ENCODE results near the gene SCGB3A1. TPM values are rescaled to one million over a fixed set of nuclear protein-coding genes. Genes with fewer than 3 reads are reported as not detected.

SCGB3A1 gene
- total and polyA plus RNA-seq, 2 of the 4 experiments (the other 2 are of a cell fraction) = not detected

DNA sequence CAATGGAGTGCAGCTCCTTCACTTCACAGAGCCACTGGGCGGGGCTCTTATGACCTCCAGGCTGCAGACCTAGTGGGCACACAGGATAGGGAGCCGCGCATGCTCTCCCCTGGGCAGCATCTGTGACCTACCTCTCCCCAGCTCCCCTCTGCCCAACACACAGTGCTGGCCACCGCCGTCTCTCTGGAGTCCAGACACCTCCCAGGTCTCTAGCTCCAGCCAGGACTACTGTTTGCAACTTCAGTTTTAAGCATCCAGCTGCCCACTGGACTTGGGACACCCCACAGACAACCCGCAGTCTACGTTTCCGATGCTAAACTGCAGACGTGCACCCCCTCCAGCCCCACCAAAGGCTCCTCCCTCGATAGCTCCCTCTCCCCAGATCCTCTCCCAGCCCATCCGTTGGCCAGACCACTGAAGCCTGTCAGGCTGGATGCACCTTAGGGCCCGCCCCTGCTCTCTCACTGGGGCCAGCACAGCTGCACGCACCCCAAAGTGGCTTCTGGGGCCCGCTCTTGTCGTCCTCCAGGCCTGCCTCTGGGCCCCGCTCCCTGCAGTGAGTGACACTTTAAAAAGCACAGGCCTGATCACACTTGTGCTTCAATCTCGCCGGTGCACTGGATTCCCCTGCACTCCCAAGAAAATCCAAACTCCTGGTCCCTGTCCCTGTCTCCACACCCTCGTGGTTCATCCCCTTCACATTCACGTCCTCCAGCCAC is 46.8 kb upstream of the SCGB3A1 start:
- H3K9me1 ChIP-seq (ENCODE audit: insufficient read depth, low read length) = no peaks in the 10 kb centered on the region
- no peaks in the 10 kb centered on the region; the same call in 1 of the 2 replicates for H4K20me1 ChIP-seq (ENCODE audit: insufficient read depth, low read length)
- POLR2A ChIA-PET (ENCODE audit: unreplicated experiment) = no interaction called here
- no peak overlapping the region for H2AK9ac ChIP-seq (replicated peaks; ENCODE audit: low read depth, low read length, poor library complexity)
- H3K56ac ChIP-seq (ENCODE audit: extremely low read depth, insufficient read depth, low read length) = no peak overlapping the region
- no peak overlapping the region for H4K91ac ChIP-seq (ENCODE audit: insufficient read depth, low read depth, low read length)
- ATAC-seq (ENCODE audit: low read depth) (no peak), DNase-seq (no peak)
- no peaks in the 10 kb centered on the region for H3K36me3 ChIP-seq (ENCODE audit: control insufficient read depth, insufficient read depth, low read length)
- CTCF ChIA-PET = no interaction called here
- dilution Hi-C loops (cut with HindIII; ENCODE audit: low sequenced_read_pairs, unreplicated experiment) (no loop called here), intact Hi-C loops (cut with micrococcal nuclease) (no loop called here), in situ Hi-C loops (cut with MboI; ENCODE audit: low sequenced_read_pairs) (no loop called here)
- H3K9me3 ChIP-seq (ENCODE audit: control insufficient read depth, insufficient read depth, low read length) = no peaks in the 10 kb centered on the region
- no peak overlapping the region for H4K8ac ChIP-seq (ENCODE audit: low read depth in 2 of 2, low read length in 2 of 2)
- H2BK20ac ChIP-seq (ENCODE audit: low read depth, low read length) = no peak overlapping the region
- no peaks in the 10 kb centered on the region for H3K4me1 ChIP-seq (ENCODE audit: control insufficient read depth, insufficient read depth, low read length)
- no peak overlapping the region for H4K5ac ChIP-seq (ENCODE audit: low read depth, low read length)
- 29% methylated on average over 11 of the region's 20 CpGs; no CpG with 5 or more reads in 1 of the 2 experiments for WGBS, 2 experiments (ENCODE audit: extremely low coverage in 2 of 2, insufficient read length in 1 of 2)
- no peak overlapping the region for H3K4me2 ChIP-seq (ENCODE audit: low read depth, low read length)
- H2BK5ac ChIP-seq (ENCODE audit: low read depth, low read length, poor library complexity, severe bottlenecking) = no peak overlapping the region
- TF ChIP-seq MAZ (IDR thresholded peaks at IDR 0.05; ENCODE audit: borderline replicate concordance, low read depth, low read length) = no peak
- TF ChIP-seq SMC3 (IDR thresholded peaks at IDR 0.05; ENCODE audit: low read depth, low read length) = no peak
- no peak for TF ChIP-seq CHD1 (IDR thresholded peaks at IDR 0.05; ENCODE audit: low read depth, low read length)
- TF ChIP-seq BHLHE40 (IDR thresholded peaks at IDR 0.05; ENCODE audit: low read depth, low read length) = no peak
- no peak for TF ChIP-seq POLR2A (IDR thresholded peaks at IDR 0.05; ENCODE audit: low read depth, low read length)
- no peak for TF ChIP-seq CEBPB (IDR thresholded peaks at IDR 0.05; ENCODE audit: low read depth, low read length)
- TF ChIP-seq FOS (IDR thresholded peaks at IDR 0.05; ENCODE audit: low read depth, low read length) = no peak
- TF ChIP-seq, protein P1, sequence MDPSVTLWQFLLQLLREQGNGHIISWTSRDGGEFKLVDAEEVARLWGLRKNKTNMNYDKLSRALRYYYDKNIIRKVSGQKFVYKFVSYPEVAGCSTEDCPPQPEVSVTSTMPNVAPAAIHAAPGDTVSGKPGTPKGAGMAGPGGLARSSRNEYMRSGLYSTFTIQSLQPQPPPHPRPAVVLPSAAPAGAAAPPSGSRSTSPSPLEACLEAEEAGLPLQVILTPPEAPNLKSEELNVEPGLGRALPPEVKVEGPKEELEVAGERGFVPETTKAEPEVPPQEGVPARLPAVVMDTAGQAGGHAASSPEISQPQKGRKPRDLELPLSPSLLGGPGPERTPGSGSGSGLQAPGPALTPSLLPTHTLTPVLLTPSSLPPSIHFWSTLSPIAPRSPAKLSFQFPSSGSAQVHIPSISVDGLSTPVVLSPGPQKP (IDR thresholded peaks at IDR 0.05; ENCODE audit: borderline replicate concordance, low read depth, low read length) = no peak
- no peak overlapping the region for H3K27ac ChIP-seq (ENCODE audit: insufficient read depth, low read length)
- no peak overlapping the region for H2BK15ac ChIP-seq (ENCODE audit: low read depth, low read length)
- H2BK120ac ChIP-seq (ENCODE audit: low read depth, low read length) = no peak overlapping the region
- H3K18ac ChIP-seq (ENCODE audit: low read depth, low read length) = no peak overlapping the region
- H3K27me3 ChIP-seq (ENCODE audit: control insufficient read depth, insufficient read depth, low read length) = no peaks in the 10 kb centered on the region
- no peak overlapping the region for H3K4me3 ChIP-seq (ENCODE audit: insufficient read depth, low read depth, low read length)
- H2AK5ac ChIP-seq (ENCODE audit: low read depth, low read length) = no peak overlapping the region
- H3K9ac ChIP-seq (ENCODE audit: low read depth, low read length) = no peak overlapping the region
- no peak overlapping the region for H2AFZ ChIP-seq (replicated peaks; ENCODE audit: low read length, poor library complexity)
- no TSS peak for BruUV-seq (replicated peaks)
- H3K14ac ChIP-seq (replicated peaks; ENCODE audit: low read depth, low read length) = no peak overlapping the region
- no peak overlapping the region for H3K23ac ChIP-seq (ENCODE audit: low read depth, low read length)
- no peak overlapping the region for H3K4ac ChIP-seq (ENCODE audit: low read depth, low read length)
- no peaks in the 10 kb centered on the region for H3K79me1 ChIP-seq (ENCODE audit: low read depth in 1 of 2, low read length in 2 of 2)
